ENCODE measurements around the gene SYNE2.

Gene SYNE2

GRCh38 chr14:64225151-64225757, 372.4 kb downstream of the SYNE2 start:
- no peaks in the 10 kb centered on the region for H3K27me3 ChIP-seq (ENCODE audit: insufficient read depth, poor library complexity, severe bottlenecking)
- no peak for TF ChIP-seq GABPA (IDR thresholded peaks at IDR 0.05; ENCODE audit: low read depth)
- no peak for TF ChIP-seq POLR2AphosphoS5 (IDR thresholded peaks at IDR 0.05; ENCODE audit: low read depth)
- TF ChIP-seq REST (IDR thresholded peaks at IDR 0.05; ENCODE audit: insufficient replicate concordance, low read depth): no peak
- TF ChIP-seq CTCF (IDR thresholded peaks at IDR 0.05; ENCODE audit: insufficient read depth, low read length): no peak
- TF ChIP-seq SPI1 (IDR thresholded peaks at IDR 0.05; ENCODE audit: borderline replicate concordance, low read depth): no peak
- no peak for DNase-seq (ENCODE audit: low read depth in 1 of 2, low spot score in 1 of 2)
- H3K27ac ChIP-seq (replicated peaks): no peak overlapping the region
- H3K4me3 ChIP-seq (replicated peaks; ENCODE audit: insufficient read depth, low read length): no peak overlapping the region

- H3K27me3 ChIP-seq (ENCODE audit: insufficient read depth, poor library complexity, severe bottlenecking): no peaks in the 10 kb centered on the region
- no peak overlapping the region for H3K4me3 ChIP-seq (replicated peaks; ENCODE audit: insufficient read depth, low read length)
- DNase-seq (ENCODE audit: low read depth in 1 of 2, low spot score in 1 of 2): no peak
- no peak overlapping the region for H3K27ac ChIP-seq (replicated peaks)
- no peak for TF ChIP-seq REST (IDR thresholded peaks at IDR 0.05; ENCODE audit: insufficient replicate concordance, low read depth)
- TF ChIP-seq CTCF (IDR thresholded peaks at IDR 0.05; ENCODE audit: insufficient read depth, low read length): no peak
- TF ChIP-seq SPI1 (IDR thresholded peaks at IDR 0.05; ENCODE audit: borderline replicate concordance, low read depth): no peak
- no peak for TF ChIP-seq POLR2AphosphoS5 (IDR thresholded peaks at IDR 0.05; ENCODE audit: low read depth)
- TF ChIP-seq GABPA (IDR thresholded peaks at IDR 0.05; ENCODE audit: low read depth): no peak
These were observed 375.1 kb downstream of the SYNE2 start for GRCh38 chr14:64227856-64228255.

GRCh38 chr14:64229489-64229888, 376.7 kb downstream of the SYNE2 start:
- no peak overlapping the region for H3K27ac ChIP-seq (replicated peaks)
- no peak for DNase-seq (ENCODE audit: low read depth in 1 of 2, low spot score in 1 of 2)
- no peaks in the 10 kb centered on the region for H3K27me3 ChIP-seq (ENCODE audit: insufficient read depth, poor library complexity, severe bottlenecking)
- no peak overlapping the region for H3K4me3 ChIP-seq (replicated peaks; ENCODE audit: insufficient read depth, low read length)
- TF ChIP-seq GABPA (IDR thresholded peaks at IDR 0.05; ENCODE audit: low read depth) (no peak), CTCF (IDR thresholded peaks at IDR 0.05; ENCODE audit: insufficient read depth, low read length) (no peak), REST (IDR thresholded peaks at IDR 0.05; ENCODE audit: insufficient replicate concordance, low read depth) (no peak), SPI1 (IDR thresholded peaks at IDR 0.05; ENCODE audit: borderline replicate concordance, low read depth) (no peak), POLR2AphosphoS5 (IDR thresholded peaks at IDR 0.05; ENCODE audit: low read depth) (no peak)

Measured in HL-60 (cell line).